Neural cell (in vitro differentiated cells): ENCODE data around the gene FHDC1. TPM values are rescaled to one million over a fixed set of nuclear protein-coding genes. Genes with fewer than 3 reads are reported as not detected.

Experiments used
- H2AFZ ChIP-seq: fragments of 200-600, 300-800 bp; sonication (generic), shearing (Covaris generic); 2 replicates; pipeline ENCODE4 v1.6.0; 2014; ENCODE audit warnings: low read depth, mild to moderate bottlenecking, antibody characterized with exemption, low read length, moderate library complexity
- H3F3A ChIP-seq: fragments of 200-600 bp; shearing (Covaris generic); 2 replicates; pipeline ENCODE4 v1.6.1; 2016; ENCODE audit warnings: mild to moderate bottlenecking, moderate library complexity, mixed read lengths, antibody characterized with exemption, low read length; ENCODE audit not compliant: insufficient read depth, poor library complexity, severe bottlenecking
- H3K27ac ChIP-seq: fragments of 200-600, 300-800 bp; sonication (generic), shearing (Covaris generic); 2 replicates; pipeline ENCODE4 v1.5.1; 2014; ENCODE audit warnings: mild to moderate bottlenecking, low read length, moderate library complexity
- H3K27me3 ChIP-seq: fragments of 300-800, 200-600 bp; sonication (generic), shearing (Covaris generic); 2 replicates; pipeline ENCODE4 v1.6.0; 2014; ENCODE audit warnings: mild to moderate bottlenecking, low read depth, low read length, moderate library complexity; ENCODE audit not compliant: insufficient read depth
- H3K36me3 ChIP-seq: fragments of 300-800, 200-600 bp; sonication (generic), shearing (Covaris generic); 2 replicates; pipeline ENCODE4 v1.5.1; 2014; ENCODE audit warnings: mild to moderate bottlenecking, antibody characterized with exemption, low read length, moderate library complexity; ENCODE audit not compliant: insufficient read depth
- H3K4me2 ChIP-seq: fragments of 300-800, 200-600 bp; sonication (generic), shearing (Covaris generic); 2 replicates; pipeline ENCODE4 v1.6.0; 2014; ENCODE audit warnings: mild to moderate bottlenecking, low read length
- H3K4me3 ChIP-seq: fragments of 300-800, 200-600 bp; sonication (generic), shearing (Covaris generic); 2 replicates; pipeline ENCODE4 v1.5.1; 2014; ENCODE audit warnings: mild to moderate bottlenecking, low read length, moderate library complexity
- H3K79me2 ChIP-seq: fragments of 200-600 bp; shearing (Covaris generic); replicated peaks from 2 replicates; pipeline ENCODE4 v1.6.0; 2014; ENCODE audit warnings: mild to moderate bottlenecking, low read length, moderate library complexity; ENCODE audit not compliant: insufficient read depth
- H3K9ac ChIP-seq: fragments of 300-800, 200-600 bp; sonication (generic), shearing (Covaris generic); 2 replicates; pipeline ENCODE4 v1.6.1; 2016; ENCODE audit warnings: mild to moderate bottlenecking, low read length, mixed read lengths
- H3K9me2 ChIP-seq: fragments of 200-600 bp; shearing (Covaris generic); 2 replicates; pipeline ENCODE4 v1.6.1; 2016; ENCODE audit warnings: mild to moderate bottlenecking, low read length, mixed read lengths; ENCODE audit not compliant: insufficient read depth
- H3K9me3 ChIP-seq: fragments of 200-600, 300-800 bp; sonication (generic), shearing (Covaris generic); 2 replicates; pipeline ENCODE4 v1.6.1; 2016; ENCODE audit warnings: mild to moderate bottlenecking, mixed run types, low read length, moderate library complexity, mixed read lengths
- H4K20me1 ChIP-seq: fragments of 200-600 bp; shearing (Covaris generic); 2 replicates; pipeline ENCODE4 v1.6.1; 2016; ENCODE audit warnings: mild to moderate bottlenecking, mixed run types; ENCODE audit not compliant: insufficient read depth
- EP300 ChIP-seq: fragments of 450-650 bp; conservative IDR thresholded peaks from 2 replicates; pipeline ENCODE4 v1.6.1; 2014; ENCODE audit warnings: antibody characterized with exemption, mild to moderate bottlenecking, moderate library complexity; ENCODE audit not compliant: poor library complexity, severe bottlenecking
- EZH2 ChIP-seq: fragments of 200-600, 300-800 bp; shearing (Covaris generic), sonication (generic); IDR thresholded peaks from 2 replicates; pipeline ENCODE4 v1.6.1; 2014; ENCODE audit warnings: antibody characterized with exemption, low read length, borderline replicate concordance, mild to moderate bottlenecking; ENCODE audit not compliant: insufficient read depth, poor library complexity, severe bottlenecking
- MXI1 ChIP-seq: fragments of 450-650 bp; conservative IDR thresholded peaks from 2 replicates; pipeline ENCODE4 v1.6.1; 2014; ENCODE audit warnings: antibody characterized with exemption, mild to moderate bottlenecking; ENCODE audit not compliant: poor library complexity, severe bottlenecking
- POLR2AphosphoS5 ChIP-seq: IDR thresholded peaks from 2 replicates; pipeline ENCODE4 v1.6.1; 2012
- RAD21 ChIP-seq: fragments of 450-650 bp; conservative IDR thresholded peaks from 2 replicates; pipeline ENCODE4 v1.6.1; 2014; ENCODE audit warnings: antibody characterized with exemption, mild to moderate bottlenecking, moderate library complexity
- SMC3 ChIP-seq: fragments of 450-650 bp; conservative IDR thresholded peaks from 2 replicates; pipeline ENCODE4 v1.6.1; 2014; ENCODE audit warnings: antibody characterized with exemption, mild to moderate bottlenecking, moderate library complexity; ENCODE audit not compliant: poor library complexity
- TAF1 ChIP-seq: IDR thresholded peaks from 2 replicates; pipeline ENCODE4 v1.6.1; 2012; ENCODE audit warnings: low read depth
- polyA plus RNA-seq: library from polyadenylated mRNA; depleted of rRNA; stranded (reverse); fragments of >200 nt; gene quantifications from 2 replicates; pipeline ENCODE4 v1.2.3, GENCODE V29; 2014
- TF ChIP-seq, protein P1 (sequence below): IDR thresholded peaks from 2 replicates; pipeline ENCODE4 v1.6.1; 2012; ENCODE audit warnings: borderline replicate concordance
- TF ChIP-seq, protein P2 (sequence below): fragments of 450-650 bp; IDR thresholded peaks from 2 replicates; pipeline ENCODE4 v1.5.1; 2014; ENCODE audit warnings: antibody characterized with exemption, mild to moderate bottlenecking, moderate library complexity; ENCODE audit not compliant: poor library complexity, severe bottlenecking

FHDC1 gene
- polyA plus RNA-seq, 1 donor from 2014 or later: 11.4 TPM

DNA sequence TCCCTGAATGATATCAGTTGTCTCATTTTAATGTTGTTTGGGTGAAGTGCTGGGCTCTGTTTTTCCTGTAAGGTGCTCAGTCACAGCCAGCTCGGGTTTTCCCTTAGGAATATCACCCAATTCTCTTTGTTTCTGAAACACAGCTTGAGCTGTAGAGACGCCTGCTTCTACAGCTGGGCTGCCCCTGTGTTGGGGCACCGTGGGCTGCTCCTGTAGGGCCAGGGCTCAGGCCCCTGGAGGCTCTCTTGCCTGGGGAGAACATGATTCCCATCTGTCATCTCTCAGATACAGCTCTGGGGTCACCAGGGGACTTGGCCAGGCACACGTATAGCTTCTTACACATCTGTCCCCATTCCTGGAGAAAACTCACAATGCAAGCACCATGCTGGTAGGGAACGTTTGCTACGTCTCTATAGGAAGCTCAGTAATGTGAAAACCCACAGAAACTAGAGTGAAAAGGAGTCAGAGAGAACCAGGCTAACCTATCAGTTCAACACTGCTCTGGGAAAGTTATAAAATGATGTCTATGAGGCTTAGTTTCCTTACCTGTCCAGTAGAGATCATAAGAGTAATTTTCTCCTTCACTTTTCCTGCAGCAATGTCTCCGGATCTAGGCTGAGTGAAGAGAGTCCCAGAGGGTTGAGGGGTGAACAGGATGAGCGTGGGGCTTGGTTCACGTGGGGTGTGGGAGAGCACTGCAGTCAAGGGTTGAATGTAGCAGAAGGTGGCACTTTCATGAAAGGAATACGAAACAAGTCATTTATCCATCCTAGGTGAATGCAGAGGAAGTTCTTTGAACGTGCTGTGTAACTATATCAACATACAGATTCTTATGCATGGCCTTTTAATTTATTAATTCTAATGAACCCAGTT, 14.5 kb downstream of the FHDC1 start:
- H3K9me3 ChIP-seq: no peaks in the 10 kb centered on the region
- no peaks in the 10 kb centered on the region for H3K79me2 ChIP-seq
- H3K4me3 ChIP-seq: no peak overlapping the region

DNA sequence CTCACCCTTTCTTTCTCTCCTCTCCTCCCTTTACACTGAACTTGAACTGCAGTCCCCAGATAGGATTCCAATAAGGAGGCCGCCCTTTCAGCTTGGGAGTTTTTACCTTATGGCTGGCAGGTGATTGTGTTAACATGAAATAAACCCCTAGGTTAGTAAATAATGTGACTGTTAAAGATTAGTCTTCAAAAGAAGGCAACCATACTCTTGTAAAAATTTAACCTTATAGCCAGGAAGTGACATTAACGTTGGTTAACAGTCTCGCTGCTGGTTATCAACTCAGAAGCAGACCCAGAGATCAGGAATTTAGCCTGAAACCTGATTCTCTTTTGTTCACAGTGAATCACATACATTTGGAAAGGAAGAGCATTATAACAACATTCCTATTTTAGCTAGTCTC, 15.2 kb downstream of the FHDC1 start:
- Histone ChIP-seq H2AFZ (no peak overlapping the region), H3K4me2 (no peak overlapping the region), H3K79me2 (no peaks in the 10 kb centered on the region), H3K36me3 (no peaks in the 10 kb centered on the region), H3K27me3 (no peaks in the 10 kb centered on the region), H3K4me3 (no peak overlapping the region), H3K9ac (no peak overlapping the region), H3F3A (no peaks in the 10 kb centered on the region), H3K27ac (no peak overlapping the region), H4K20me1 (peaks cover 5% of the 10 kb centered on the region), H3K9me3 (no peaks in the 10 kb centered on the region), H3K9me2 (no peaks in the 10 kb centered on the region)
- TF ChIP-seq TAF1: no peak
- no peak for TF ChIP-seq EP300
- no peak for TF ChIP-seq POLR2AphosphoS5

More for the DNA sequence above, 14.5 kb downstream of the FHDC1 start:
- Histone ChIP-seq H3K27ac (no peak overlapping the region), H3F3A (no peaks in the 10 kb centered on the region), H3K36me3 (peaks cover 4% of the 10 kb centered on the region), H3K27me3 (no peaks in the 10 kb centered on the region), H2AFZ (no peak overlapping the region), H3K9me2 (no peaks in the 10 kb centered on the region), H4K20me1 (peaks cover 5% of the 10 kb centered on the region), H3K9ac (no peak overlapping the region), H3K4me2 (no peak overlapping the region)
- TF ChIP-seq TAF1 (no peak), POLR2AphosphoS5 (no peak), EZH2 (no peak), RAD21 (no peak), MXI1 (no peak), SMC3 (no peak), EP300 (no peak)
- TF ChIP-seq, protein P1, sequence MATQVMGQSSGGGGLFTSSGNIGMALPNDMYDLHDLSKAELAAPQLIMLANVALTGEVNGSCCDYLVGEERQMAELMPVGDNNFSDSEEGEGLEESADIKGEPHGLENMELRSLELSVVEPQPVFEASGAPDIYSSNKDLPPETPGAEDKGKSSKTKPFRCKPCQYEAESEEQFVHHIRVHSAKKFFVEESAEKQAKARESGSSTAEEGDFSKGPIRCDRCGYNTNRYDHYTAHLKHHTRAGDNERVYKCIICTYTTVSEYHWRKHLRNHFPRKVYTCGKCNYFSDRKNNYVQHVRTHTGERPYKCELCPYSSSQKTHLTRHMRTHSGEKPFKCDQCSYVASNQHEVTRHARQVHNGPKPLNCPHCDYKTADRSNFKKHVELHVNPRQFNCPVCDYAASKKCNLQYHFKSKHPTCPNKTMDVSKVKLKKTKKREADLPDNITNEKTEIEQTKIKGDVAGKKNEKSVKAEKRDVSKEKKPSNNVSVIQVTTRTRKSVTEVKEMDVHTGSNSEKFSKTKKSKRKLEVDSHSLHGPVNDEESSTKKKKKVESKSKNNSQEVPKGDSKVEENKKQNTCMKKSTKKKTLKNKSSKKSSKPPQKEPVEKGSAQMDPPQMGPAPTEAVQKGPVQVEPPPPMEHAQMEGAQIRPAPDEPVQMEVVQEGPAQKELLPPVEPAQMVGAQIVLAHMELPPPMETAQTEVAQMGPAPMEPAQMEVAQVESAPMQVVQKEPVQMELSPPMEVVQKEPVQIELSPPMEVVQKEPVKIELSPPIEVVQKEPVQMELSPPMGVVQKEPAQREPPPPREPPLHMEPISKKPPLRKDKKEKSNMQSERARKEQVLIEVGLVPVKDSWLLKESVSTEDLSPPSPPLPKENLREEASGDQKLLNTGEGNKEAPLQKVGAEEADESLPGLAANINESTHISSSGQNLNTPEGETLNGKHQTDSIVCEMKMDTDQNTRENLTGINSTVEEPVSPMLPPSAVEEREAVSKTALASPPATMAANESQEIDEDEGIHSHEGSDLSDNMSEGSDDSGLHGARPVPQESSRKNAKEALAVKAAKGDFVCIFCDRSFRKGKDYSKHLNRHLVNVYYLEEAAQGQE: no peak
- TF ChIP-seq, protein P2, sequence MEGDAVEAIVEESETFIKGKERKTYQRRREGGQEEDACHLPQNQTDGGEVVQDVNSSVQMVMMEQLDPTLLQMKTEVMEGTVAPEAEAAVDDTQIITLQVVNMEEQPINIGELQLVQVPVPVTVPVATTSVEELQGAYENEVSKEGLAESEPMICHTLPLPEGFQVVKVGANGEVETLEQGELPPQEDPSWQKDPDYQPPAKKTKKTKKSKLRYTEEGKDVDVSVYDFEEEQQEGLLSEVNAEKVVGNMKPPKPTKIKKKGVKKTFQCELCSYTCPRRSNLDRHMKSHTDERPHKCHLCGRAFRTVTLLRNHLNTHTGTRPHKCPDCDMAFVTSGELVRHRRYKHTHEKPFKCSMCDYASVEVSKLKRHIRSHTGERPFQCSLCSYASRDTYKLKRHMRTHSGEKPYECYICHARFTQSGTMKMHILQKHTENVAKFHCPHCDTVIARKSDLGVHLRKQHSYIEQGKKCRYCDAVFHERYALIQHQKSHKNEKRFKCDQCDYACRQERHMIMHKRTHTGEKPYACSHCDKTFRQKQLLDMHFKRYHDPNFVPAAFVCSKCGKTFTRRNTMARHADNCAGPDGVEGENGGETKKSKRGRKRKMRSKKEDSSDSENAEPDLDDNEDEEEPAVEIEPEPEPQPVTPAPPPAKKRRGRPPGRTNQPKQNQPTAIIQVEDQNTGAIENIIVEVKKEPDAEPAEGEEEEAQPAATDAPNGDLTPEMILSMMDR: no peak
